Activated gamma-delta T cell treated with Interleukin-2 at 50 U/mL for 16 hours (primary cell): ENCODE measurements around the gene GRIP1.

Experiments used
- DNase-seq: peaks from one replicate; pipeline ENCODE4 v3.0.0-alpha.2; 2020

Gene GRIP1

GRCh38 chr12:66688846-66689439 lies 10.1 kb upstream of the GRIP1 start:
- peak; percentile 20 for DNase-seq

- DNase-seq = no peak
These were observed 5.3 kb upstream of the GRIP1 start for GRCh38 chr12:66684222-66684621.

GRCh38 chr12:66683822-66684221 lies 4.9 kb upstream of the GRIP1 start:
- DNase-seq = no peak

GRCh38 chr12:66683073-66683472 lies 4.2 kb upstream of the GRIP1 start:
- no peak for DNase-seq

- DNase-seq = no peak
These were observed 697 bp upstream of the GRIP1 start for GRCh38 chr12:66679461-66680084.

- DNase-seq = no peak
These were observed 2.6 kb downstream of the GRIP1 start for GRCh38 chr12:66676241-66676640.

DNA sequence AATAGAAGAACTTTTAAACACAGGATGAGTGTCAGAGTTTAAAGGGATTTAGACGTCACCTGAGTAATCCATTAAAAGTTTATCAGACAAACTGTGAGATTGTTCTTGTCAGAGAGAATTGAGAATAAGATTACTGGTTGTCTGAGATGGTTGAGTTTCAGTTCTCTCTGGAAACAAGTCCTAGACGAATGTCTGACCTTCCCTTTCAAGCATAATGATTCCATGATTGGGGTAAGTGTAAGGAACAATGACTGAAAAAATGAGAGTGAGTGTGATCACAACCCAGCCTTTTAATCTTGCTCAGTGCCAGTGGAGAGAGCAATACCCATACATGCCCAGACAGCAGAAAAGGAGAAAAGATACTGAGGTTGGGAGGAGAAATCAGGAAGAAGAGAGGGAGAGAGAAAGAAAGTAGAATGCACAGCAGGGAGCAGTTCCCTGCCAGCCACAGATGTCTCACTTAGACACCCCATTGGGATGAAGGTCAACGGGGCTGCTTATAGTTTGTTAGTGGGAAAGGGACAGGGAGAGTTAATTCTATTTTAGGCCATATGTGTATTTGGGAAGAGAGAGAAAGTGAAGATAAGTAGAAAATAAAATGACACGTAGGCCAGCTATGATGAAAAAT lies 4.3 kb downstream of the GRIP1 start:
- no peak for DNase-seq

GRCh38 chr12:66669541-66669940 lies 9.3 kb downstream of the GRIP1 start:
- no peak for DNase-seq

DNA sequence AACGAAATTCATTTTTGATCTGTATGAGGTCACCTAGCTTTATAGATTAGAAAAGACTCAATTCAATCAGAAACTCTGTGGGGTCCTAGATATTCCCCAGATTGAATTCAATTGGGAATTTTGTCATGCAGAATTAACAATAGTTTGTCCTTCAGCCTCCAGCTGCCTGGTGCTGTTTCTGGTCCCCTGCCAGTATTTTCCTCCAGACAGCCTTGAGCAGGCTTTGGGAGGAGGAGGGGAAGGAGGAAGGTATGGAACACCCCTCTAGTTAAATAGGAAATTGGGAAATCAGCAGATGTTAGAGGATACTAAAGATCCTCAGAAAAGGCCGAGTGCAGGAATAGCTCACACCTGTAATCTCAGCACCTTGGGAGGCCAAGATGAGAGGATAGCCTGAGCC lies 10.6 kb downstream of the GRIP1 start:
- DNase-seq = no peak

DNA sequence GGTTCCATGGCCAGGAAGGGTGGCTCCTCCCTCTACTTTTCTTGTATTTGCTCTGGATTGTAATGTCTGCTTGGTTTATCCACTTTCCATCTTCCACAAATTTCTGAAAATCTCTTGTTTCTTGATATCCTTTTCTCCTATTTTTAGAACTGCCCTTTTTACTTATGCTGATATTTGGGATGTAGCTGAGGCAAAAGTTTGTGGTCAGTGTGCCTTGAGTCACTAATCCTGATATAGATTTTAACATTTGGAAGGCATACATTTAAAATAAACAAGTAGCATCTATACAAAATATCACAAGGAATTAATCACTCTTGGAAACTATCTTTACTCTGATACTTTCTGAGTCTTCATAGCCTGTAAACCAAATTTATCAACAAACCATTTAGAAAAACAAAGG lies 11.0 kb downstream of the GRIP1 start:
- no peak for DNase-seq

GRCh38 chr12:66666481-66666880 lies 12.4 kb downstream of the GRIP1 start:
- no peak for DNase-seq

DNA sequence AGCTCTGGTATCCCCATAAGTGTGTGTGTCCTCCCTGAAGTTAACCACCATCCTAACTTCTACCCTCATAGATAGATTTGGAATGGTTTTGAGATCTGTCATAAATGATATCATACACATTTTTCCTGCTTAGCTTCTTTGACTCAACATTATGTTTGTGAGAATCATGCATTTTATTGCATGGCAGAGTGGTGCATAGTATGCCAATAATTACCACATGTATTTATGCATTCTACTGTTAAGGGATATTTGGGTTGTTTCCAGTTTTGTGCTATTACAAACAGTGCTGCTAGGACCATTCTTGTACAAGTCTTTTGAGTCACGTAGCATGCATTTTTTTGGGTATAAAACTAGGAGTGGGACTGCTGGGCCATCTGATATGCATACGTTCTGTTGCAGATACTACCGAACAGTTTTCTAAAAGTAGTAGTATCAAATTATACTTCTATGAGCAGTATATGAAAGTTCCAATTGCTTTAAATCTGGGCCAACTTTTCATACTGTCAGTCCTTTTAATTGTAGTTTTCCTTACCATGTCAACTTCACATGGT lies 13.4 kb downstream of the GRIP1 start:
- no peak for DNase-seq

- no peak for DNase-seq
These were observed 14.8 kb downstream of the GRIP1 start for GRCh38 chr12:66664076-66664475.

- no peak for DNase-seq
These were observed 15.3 kb downstream of the GRIP1 start for GRCh38 chr12:66663611-66664010.

- no peak for DNase-seq
These were observed 16.1 kb downstream of the GRIP1 start for GRCh38 chr12:66662729-66663128.

GRCh38 chr12:66662179-66662578 lies 16.7 kb downstream of the GRIP1 start:
- DNase-seq = no peak

DNA sequence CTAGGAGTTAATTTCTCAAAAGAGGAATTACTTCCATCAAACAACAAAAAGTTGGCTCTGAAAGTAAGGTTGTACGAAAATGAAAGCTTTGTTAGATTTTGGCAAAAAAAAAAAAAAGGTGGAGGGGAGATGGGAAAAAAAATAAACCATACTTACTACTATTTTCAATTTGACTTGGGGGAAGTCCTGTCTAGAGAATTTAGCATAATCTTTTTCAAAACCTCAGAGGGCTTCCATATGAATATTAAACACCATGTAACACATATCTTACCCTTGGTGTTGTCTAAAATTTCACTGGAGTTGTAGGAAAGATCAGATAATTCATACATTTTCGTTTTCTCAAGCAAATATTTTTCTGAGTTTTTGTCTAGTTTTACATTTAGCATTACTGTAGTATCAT lies 17.5 kb downstream of the GRIP1 start:
- no peak for DNase-seq

DNA sequence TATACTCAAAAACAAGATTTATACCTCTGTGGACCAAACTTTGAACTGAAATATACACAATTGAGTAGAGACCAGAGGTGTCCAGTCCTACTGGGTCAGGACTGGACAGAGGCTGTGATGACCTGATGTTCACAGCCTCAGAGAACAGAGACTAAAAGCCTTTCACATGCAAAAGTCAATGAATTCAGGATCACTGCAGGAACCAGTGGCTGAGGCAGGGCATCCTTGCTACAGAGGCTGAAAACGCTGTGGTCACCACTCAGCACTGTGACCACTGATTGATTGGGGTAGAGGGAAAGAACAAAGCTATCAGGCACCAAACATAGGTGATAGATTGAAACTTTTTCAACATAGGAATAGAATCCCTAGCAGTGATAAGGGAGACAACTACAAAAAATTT lies 25.1 kb downstream of the GRIP1 start:
- no peak for DNase-seq

DNA sequence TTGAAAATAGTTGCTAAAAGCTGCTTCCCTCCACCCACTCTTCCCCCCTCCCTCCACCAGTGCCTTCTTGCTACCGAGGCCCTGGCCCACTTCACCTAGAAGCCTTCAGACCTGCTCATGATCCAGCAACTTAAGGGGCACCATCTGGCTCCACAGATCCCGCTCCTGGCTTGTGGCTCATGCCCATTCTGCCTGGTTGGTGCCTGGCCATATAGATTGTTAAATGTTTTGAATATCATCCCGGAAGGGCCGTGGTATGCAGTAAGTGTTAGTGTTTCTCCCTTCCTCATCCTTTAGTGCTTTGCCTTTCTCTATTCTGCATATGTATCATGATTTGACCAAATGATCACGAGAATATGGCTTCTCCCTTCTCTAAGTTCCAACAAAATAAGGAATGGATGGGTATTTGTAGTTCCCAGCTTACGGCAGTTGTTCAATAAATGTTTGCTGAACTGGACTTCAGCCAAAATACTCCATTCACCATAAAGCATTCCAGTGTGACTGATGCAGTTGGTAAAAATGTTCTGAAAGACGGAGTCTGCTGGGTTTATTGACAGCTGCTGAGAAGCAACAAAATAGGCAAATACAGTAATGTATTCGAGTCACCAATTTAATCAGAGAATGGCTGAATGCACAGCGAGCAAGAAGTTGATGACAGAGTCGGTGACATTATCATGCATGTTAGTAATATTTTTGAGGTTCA lies 30.7 kb downstream of the GRIP1 start:
- no peak for DNase-seq

DNA sequence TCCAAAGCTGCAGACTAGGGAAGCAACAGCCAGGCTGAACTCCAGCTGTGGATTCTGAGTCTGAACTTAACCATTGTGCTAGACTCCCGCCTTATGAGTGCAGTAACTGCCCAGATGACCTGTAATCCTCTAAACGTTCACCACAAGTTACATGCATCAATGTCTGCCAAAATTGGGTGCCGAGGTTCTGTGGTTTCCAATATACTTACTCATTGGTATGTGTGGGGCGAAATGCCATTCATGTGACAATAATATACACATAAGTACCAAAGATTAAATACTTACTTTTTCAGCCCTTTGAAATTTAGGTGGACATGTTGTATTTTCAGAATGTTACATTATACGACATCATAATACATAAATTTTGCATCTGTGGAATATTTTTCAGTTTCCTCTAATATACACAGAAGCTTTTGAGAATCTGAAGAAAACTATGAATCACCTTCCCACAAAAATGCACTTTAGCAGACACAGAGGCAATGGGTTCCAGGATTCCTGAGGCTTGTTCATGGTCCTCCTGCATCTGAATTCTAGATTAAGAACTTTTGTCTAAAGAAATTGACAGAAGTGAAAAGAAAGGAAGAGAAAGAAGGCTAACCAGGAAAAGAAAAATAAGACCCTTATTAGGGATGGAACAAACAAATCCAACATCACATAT lies 31.7 kb downstream of the GRIP1 start:
- no peak for DNase-seq

DNA sequence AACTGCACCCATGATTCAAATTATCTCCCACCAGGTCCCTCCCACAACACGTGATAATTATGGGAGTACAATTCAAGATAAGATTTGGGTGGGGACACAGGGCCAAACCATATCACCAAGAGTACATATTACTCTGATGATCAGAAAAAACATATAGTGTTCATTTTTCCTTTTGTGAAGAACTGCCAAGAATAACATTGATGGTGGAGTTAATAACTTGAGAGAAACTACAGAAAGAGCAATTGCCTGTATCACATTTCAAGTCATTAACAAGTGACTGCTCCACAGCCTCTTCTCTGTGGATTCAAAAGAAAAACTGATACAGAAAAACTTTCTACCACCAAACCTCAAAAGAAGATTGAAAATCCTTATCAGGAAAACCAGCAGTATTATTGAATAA lies 34.7 kb downstream of the GRIP1 start:
- DNase-seq = no peak

GRCh38 chr12:66640691-66641460 lies 38.0 kb downstream of the GRIP1 start:
- no peak for DNase-seq
